HG02840 (cell line): Measurements from ENCODE around the gene CACNG4.

Experiments used
- ATAC-seq: cut with Tn5 transposase; IDR thresholded peaks from one replicate; pipeline ENCODE4 v1.9.1; 2021; ENCODE audit warnings: mild to moderate bottlenecking, moderate library complexity, moderate number of reproducible peaks; ENCODE audit not compliant: unreplicated experiment, low FRiP score

Gene CACNG4

GRCh38 chr17:67011527-67012175 is 47.1 kb downstream of the CACNG4 start:
- no peak for ATAC-seq

- no peak for ATAC-seq
Observed at GRCh38 chr17:67013891-67014290, 49.4 kb downstream of the CACNG4 start.

- no peak for ATAC-seq
Observed at GRCh38 chr17:67015001-67015400, 50.5 kb downstream of the CACNG4 start.

DNA sequence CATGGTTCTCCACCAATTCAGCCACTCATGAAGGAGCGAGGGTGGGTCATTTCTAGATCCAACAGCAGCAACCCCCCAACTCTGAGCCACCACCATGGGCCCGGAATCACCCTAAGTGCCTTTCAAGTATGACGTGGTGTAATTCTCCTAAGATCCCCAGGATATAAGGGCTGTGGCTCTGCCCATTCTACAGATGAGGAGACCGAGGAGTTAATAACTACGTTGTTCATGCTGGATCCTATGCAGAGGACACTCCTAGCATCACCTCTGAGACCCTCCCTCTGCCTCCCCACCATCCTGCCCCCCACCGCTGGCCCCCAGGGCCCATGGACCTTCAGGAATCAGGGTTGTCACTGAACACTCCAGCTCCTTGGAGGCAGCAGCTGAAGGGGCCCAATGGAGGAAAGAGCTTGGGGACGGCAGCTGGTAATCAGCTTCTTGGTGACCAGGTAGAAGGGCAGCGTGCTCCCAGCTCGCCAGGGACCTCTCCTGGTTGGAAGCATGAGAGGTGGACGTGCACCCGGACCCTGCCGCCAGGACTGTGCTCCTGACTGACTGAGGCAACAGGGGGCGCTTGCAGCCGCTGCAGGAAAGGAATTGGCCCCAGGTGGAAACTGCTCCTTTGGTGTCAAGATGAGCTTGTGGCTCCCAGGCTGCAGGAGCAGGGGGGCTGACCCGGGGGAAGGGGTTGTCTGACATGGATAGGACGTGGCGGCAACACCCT is 51.7 kb downstream of the CACNG4 start:
- ATAC-seq: no peak

GRCh38 chr17:67017910-67018309 is 53.4 kb downstream of the CACNG4 start:
- no peak for ATAC-seq

GRCh38 chr17:67018471-67019434 is 54.2 kb downstream of the CACNG4 start:
- no peak for ATAC-seq

DNA sequence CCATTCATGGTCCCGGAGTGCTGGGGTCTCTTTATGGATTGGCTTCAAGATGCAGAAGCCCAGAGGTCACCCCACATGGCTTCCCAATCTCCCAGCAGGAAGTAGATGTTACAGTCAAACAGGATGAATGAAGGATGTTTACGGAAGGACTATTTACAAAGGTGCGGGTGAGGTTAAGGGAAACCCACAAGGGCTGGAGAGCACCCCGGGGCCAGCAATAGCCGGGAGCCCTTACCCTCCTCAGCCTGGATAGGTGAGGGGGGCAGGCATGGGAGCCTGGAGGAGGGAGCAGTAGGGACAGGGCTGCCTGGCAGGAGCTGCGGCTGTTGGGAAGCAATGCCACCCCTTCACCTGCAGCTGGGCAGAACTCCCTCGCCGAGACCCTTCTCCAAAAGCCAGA is 55.3 kb downstream of the CACNG4 start:
- ATAC-seq: no peak

DNA sequence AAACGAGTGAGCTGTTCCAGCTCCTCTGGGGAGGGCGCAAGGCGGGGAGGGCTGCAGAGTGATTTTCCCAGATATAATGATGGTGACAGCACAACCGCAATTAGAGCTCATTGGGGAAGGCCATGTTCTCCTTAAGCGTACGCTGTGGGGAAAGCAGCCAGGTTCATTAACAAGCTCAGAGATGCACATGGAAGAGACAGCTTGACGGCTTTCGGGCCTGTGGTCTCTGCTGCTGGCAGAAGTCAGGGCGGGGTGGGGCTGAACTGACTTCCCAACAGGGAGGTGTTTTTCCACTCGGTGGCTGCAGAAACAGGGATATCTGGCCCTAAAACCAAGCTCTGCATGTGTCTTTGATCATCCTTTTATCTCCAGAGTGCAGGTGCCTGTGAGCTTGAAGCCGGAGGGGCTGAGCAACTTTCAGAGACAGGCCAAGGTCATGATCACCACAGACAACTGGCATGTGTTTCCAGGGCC is 55.8 kb downstream of the CACNG4 start:
- ATAC-seq: no peak

- ATAC-seq: no peak
Observed at GRCh38 chr17:67021196-67021595, 56.7 kb downstream of the CACNG4 start.

DNA sequence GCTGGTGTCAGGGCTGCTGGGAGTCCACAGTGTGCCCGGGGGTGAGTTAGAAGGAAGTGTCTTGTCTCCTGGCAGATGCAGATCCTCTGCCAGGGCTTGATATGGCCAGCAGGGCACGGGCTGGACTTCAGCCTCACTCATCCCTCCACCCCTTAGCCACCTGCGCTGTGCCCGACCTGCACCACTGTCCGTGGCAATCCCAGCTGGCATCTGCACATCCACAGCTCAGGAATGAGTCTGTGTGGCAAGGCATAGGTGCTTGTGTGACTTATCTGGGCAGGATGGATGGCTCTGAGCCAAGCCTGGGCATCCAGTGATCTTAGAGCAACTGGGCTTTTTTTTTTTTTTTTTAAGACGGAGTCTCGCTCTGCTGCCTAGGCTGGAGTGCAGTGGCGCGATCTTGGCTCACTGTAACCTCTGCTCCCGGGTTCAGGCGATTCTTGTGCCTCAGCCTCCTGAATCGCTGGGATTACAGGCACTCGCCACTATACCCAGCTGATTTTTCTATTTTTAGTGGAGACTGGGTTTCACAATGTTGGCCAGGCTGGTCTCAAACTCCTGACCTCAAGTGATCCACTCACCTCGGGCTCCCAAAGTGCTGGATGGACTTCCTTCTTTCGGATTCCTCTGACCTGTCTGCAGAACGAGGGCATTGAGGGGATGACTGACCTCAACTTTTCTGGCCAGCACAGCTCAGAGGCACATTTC is 57.4 kb downstream of the CACNG4 start:
- ATAC-seq: no peak

DNA sequence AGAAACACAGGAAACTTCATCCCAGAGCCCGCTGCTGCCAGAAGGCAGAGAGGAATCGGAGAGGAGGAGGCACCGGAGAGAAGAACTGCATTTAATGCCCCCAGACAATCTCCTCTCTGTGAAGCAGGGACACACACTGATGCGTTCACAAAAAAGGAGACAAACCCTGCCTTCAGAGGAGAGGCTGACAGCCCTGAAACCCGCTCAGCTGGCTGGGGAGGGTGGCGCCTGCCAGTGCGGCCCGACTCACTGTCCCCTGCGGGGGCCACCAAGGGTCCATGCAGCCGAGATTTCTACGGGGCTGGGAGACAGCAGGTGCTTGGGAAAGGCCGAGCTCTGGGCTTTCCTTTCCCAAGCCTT is 57.9 kb downstream of the CACNG4 start:
- no peak for ATAC-seq

- ATAC-seq: no peak
Observed at GRCh38 chr17:67024736-67025135, 60.2 kb downstream of the CACNG4 start.

DNA sequence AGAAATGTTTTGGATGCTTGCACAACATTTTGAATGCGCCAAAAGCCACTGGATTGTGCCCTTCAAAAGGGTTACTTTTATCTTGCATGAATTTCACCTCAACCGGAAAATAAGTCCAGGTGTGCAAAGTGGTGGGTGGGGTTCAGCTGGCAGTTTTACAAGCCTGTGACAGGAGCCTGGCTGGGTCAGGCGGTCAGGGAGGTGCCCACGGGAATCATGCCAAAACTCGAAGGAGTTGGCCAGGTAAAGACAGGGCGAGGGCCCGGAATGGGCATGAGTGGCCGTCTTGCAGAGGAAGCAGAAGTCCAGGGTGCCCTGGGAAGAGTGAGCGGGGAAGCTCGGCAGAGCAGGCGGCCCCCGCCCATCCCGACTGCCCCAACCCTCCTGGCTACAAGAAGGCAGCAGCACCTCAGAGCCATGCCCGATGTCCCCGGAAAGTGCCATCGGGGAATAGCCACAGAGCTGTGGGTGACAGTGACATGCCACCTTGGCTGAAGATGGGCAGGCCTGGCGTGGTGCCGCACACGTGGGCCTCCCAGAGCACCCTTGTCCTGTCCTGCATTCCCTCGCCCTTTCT is 60.8 kb downstream of the CACNG4 start:
- no peak for ATAC-seq

GRCh38 chr17:67026341-67026740 is 61.8 kb downstream of the CACNG4 start:
- no peak for ATAC-seq

GRCh38 chr17:67027031-67027628 is 62.6 kb downstream of the CACNG4 start:
- no peak for ATAC-seq

- no peak for ATAC-seq
Observed at GRCh38 chr17:67030641-67031040, 66.1 kb downstream of the CACNG4 start.

DNA sequence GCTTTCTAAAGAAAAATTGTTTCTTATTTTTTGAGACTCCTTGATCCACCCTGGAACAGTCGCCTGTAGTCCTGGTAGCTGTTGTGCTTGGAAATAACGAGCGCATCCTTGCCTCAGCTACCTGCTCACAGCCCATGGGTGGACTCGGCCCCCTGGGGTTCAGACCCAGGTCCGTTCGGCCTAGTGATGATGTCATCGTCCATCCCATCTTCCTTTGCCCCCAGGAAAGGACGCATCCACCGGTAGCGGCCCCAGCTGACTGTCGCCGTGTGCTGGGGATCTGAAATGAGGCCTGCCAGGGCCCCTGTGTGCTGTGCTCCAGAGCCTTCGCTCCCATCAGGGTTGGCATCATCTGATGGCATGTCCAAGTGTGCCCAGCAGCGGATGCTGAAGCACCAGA is 67.9 kb downstream of the CACNG4 start:
- ATAC-seq: no peak

- no peak for ATAC-seq
Observed at GRCh38 chr17:67032985-67033384, 68.5 kb downstream of the CACNG4 start.

DNA sequence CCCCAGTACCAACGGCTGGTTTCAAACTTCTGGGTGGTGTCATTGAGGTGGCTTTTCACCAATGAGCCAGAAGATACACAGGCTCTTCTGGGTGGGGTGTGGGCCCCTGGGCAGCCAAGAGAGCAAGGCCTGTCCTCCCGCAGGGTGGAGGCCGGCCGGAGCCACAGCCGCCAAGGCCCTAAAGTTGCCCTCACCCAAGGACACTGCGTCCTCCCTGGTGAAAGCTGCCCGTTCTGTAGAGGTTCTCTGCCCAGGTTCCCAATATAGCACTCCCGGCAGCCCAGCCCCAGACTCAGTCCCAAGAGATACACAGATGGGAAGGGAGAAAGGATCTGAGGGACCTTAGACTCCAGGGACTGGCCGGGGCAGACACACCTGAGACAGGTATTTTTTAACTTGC is 69.1 kb downstream of the CACNG4 start:
- no peak for ATAC-seq
